Vagina (tissue), 2 donors: Measurements from ENCODE around the gene ZIC5. TPM values are rescaled to one million over a fixed set of nuclear protein-coding genes. Genes with fewer than 3 reads are reported as not detected.
A peak's percentile ranks its signal among the peaks of the same experiment; 100 is the strongest.

Source experiments
- DNase-seq, 2 donors: peaks; one replicate each; pipeline ENCODE4 v3.0.0-alpha.2; 2017; ENCODE audit errors: extremely low spot score in 2 of 2
- H3K27ac ChIP-seq: fragments of 200-600 bp; sonication (generic); one replicate; pipeline ENCODE4 v1.5.1; 2019
- H3K27me3 ChIP-seq: fragments of 200-600 bp; sonication (generic); one replicate; pipeline ENCODE4 v1.5.1; 2019
- H3K36me3 ChIP-seq, 2 donors: fragments of 200-600 bp; sonication (generic); one replicate each; pipeline ENCODE4 v1.5.1; 2017 to 2019
- H3K4me1 ChIP-seq: fragments of 200-600 bp; sonication (generic); one replicate; pipeline ENCODE4 v1.5.1; 2019
- H3K4me3 ChIP-seq, 2 donors: fragments of 200-600 bp; sonication (generic); 1 replicate in 1 of 2; 2 replicates in 1 of 2; pipeline ENCODE4 v1.5.1; 2016 to 2019
- H3K9me3 ChIP-seq: fragments of 200-600 bp; sonication (generic); one replicate; pipeline ENCODE4 v1.5.1; 2019
- CTCF ChIP-seq, 3 experiments: fragments of 450-650 bp in 2 of 3; fragments of 200-600 bp in 1 of 3; sonication (generic) in 1 of 3; IDR thresholded peaks; one replicate each; pipeline ENCODE4 v1.5.1; 2017 to 2019; ENCODE audit warnings: antibody characterized with exemption in 3 of 3, mild to moderate bottlenecking in 2 of 3, moderate library complexity in 2 of 3
- POLR2A ChIP-seq, 2 donors: fragments of 450-650 bp; IDR thresholded peaks; one replicate each; pipeline ENCODE4 v1.6.1; 2017; ENCODE audit warnings: antibody characterized with exemption in 2 of 2, mild to moderate bottlenecking in 2 of 2, moderate library complexity in 2 of 2
- POLR2AphosphoS5 ChIP-seq, 2 donors: sonication (generic); formaldehyde crosslinking; IDR thresholded peaks; one replicate each; pipeline ENCODE4 v1.9.0; 2017; ENCODE audit warnings: antibody characterized with exemption in 2 of 2, mild to moderate bottlenecking in 2 of 2, low read depth in 1 of 2; ENCODE audit not compliant: insufficient read depth in 1 of 2
- intact Hi-C: fragments of 100-400 bp; cut with DNase I; formaldehyde crosslinking; loops from one replicate; pipeline ENCODE4 v1.15.1; 2023
- total RNA-seq: library from RNA; depleted of rRNA; stranded (reverse); fragments of >200 nt; gene quantifications from one replicate; pipeline ENCODE4 v1.2.3, GENCODE V29; 2016

Gene ZIC5
- total RNA-seq, 1 donor from 2014 or later: not detected

GRCh38 chr13:99983499-99984401, 12.2 kb upstream of the ZIC5 start:
- Histone ChIP-seq H3K27me3 (peaks cover 57% of the 10 kb centered on the region), H3K4me3 (no peak overlapping the region), H3K27ac (no peak overlapping the region), H3K9me3 (no peaks in the 10 kb centered on the region), H3K4me1 (peaks cover 21% of the 10 kb centered on the region), H3K36me3 (no peaks in the 10 kb centered on the region)
- no peak for DNase-seq
- TF ChIP-seq POLR2A (IDR thresholded peaks at IDR 0.05) (no peak), POLR2AphosphoS5 (IDR thresholded peaks at IDR 0.05; ENCODE audit: insufficient read depth in 1 of 2, low read depth in 1 of 2) (no peak), CTCF (IDR thresholded peaks at IDR 0.05) (no peak)
- intact Hi-C loops: no loop called here

DNA sequence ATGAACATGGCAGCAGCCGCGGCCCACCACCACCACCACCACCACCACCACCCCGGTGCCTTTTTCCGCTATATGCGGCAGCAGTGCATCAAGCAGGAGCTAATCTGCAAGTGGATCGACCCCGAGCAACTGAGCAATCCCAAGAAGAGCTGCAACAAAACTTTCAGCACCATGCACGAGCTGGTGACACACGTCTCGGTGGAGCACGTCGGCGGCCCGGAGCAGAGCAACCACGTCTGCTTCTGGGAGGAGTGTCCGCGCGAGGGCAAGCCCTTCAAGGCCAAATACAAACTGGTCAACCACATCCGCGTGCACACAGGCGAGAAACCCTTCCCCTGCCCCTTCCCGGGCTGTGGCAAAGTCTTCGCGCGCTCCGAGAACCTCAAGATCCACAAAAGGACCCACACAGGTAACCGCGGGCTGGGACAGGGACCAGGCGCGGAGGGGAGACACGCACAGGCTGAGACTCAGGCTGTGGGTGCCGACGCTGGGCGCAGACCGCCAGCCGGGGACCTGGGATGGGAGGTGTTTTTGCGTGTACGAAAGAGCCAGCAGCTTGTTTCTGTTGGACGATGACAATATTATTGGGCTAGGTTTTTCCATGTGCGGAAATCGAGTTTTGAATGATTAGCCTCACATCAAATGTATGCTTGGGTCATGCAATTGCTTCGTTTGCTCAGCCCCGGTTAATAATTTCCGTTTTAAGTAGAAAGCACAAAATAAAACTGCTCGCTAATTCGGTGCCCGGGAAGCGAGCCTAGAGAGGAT, 11.3 kb upstream of the ZIC5 start:
- TF ChIP-seq POLR2A (IDR thresholded peaks at IDR 0.05) (no peak), CTCF (IDR thresholded peaks at IDR 0.05) (no peak), POLR2AphosphoS5 (IDR thresholded peaks at IDR 0.05; ENCODE audit: insufficient read depth in 1 of 2, low read depth in 1 of 2) (no peak)
- Histone ChIP-seq H3K9me3 (no peaks in the 10 kb centered on the region), H3K27me3 (peaks cover 58% of the 10 kb centered on the region), H3K4me3 (no peak overlapping the region), H3K4me1 (peaks cover 21% of the 10 kb centered on the region), H3K36me3 (no peaks in the 10 kb centered on the region), H3K27ac (no peak overlapping the region)
- DNase-seq: peak in 1 of 2 donors; percentile 69
- intact Hi-C loops: no loop called here

GRCh38 chr13:99982036-99982730, 10.6 kb upstream of the ZIC5 start:
- no peak overlapping the region for H3K27ac ChIP-seq
- peaks cover 21% of the 10 kb centered on the region for H3K4me1 ChIP-seq
- H3K27me3 ChIP-seq: peaks cover 62% of the 10 kb centered on the region
- H3K9me3 ChIP-seq: no peaks in the 10 kb centered on the region
- intact Hi-C loops: no loop called here
- TF ChIP-seq CTCF (IDR thresholded peaks at IDR 0.05) (no peak), POLR2A (IDR thresholded peaks at IDR 0.05) (no peak), POLR2AphosphoS5 (IDR thresholded peaks at IDR 0.05; ENCODE audit: insufficient read depth in 1 of 2, low read depth in 1 of 2) (no peak)
- DNase-seq: peak in 1 of 2 donors; percentile 64
- H3K36me3 ChIP-seq: no peaks in the 10 kb centered on the region
- H3K4me3 ChIP-seq: peak overlapping the region; percentile 46 to 49

DNA sequence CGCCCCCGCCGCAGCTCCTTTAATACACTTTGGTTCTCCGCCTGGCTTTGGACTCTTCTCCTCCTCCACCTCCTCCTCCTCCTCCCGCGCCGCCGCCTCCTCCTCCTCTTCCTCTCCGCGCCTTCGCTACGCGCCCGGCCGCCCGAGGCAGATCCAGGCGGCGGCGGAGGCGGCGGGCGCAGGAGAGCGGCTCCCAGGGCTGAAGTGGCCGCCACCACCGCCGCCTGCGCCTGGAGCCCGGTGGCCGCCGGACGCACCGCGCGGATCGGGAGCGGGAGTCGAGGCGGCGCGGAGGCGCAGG, 10.1 kb upstream of the ZIC5 start, which contains the start of gene ZIC2:
ZIC2 (plus strand) TSS at position 50 of the 301 bp plus-strand sequence. CDS start 281 bp downstream, outside the sequence.
- TF ChIP-seq CTCF (IDR thresholded peaks at IDR 0.05) (no peak), POLR2AphosphoS5 (IDR thresholded peaks at IDR 0.05; ENCODE audit: insufficient read depth in 1 of 2, low read depth in 1 of 2) (no peak), POLR2A (IDR thresholded peaks at IDR 0.05) (no peak)

More for the DNA sequence above, 10.1 kb upstream of the ZIC5 start, which contains the start of gene ZIC2:
- H3K36me3 ChIP-seq: no peaks in the 10 kb centered on the region
- peaks cover 62% of the 10 kb centered on the region for H3K27me3 ChIP-seq
- no peak within 1 kb of the TSS for H3K27ac ChIP-seq
- DNase-seq: no peak
- H3K4me3 ChIP-seq: peak within 1 kb of the TSS; percentile 46 to 49
- H3K4me1 ChIP-seq: peaks cover 21% of the 10 kb centered on the region
- no peaks in the 10 kb centered on the region for H3K9me3 ChIP-seq
- intact Hi-C loops: no loop called here
